Colonic mucosa (tissue), 4 donors: ENCODE measurements around the gene GDF7. TPM values are rescaled to one million over a fixed set of nuclear protein-coding genes. Genes with fewer than 3 reads are reported as not detected.

ENCODE experiments used
- DNase-seq: peaks from one replicate; pipeline ENCODE4 v3.0.0-alpha.2; 2020
- H3K27ac ChIP-seq: fragments of 200-600 bp; one replicate; pipeline ENCODE4 v1.8.0; 2021
- H3K27me3 ChIP-seq: fragments of 200-600 bp; one replicate; pipeline ENCODE4 v1.8.0; 2021
- H3K36me3 ChIP-seq: fragments of 200-600 bp; one replicate; pipeline ENCODE4 v1.8.0; 2021
- H3K4me1 ChIP-seq: fragments of 200-600 bp; one replicate; pipeline ENCODE4 v1.8.0; 2021; ENCODE audit warnings: mild to moderate bottlenecking
- H3K4me3 ChIP-seq: fragments of 200-600 bp; one replicate; pipeline ENCODE4 v1.8.0; 2021
- H3K9ac ChIP-seq, 2 donors: one replicate each; pipeline ENCODE4 v1.7.0; 2013; ENCODE audit warnings: control low read depth in 2 of 2, low read depth in 2 of 2, low read length in 2 of 2
- H3K9me3 ChIP-seq: fragments of 200-600 bp; one replicate; pipeline ENCODE4 v1.8.0; 2021
- intact Hi-C: fragments of 100-400 bp; cut with DNase I; formaldehyde crosslinking; loops from one replicate; pipeline ENCODE4 v1.14.1; 2022
- total RNA-seq, 2 donors: library from RNA; stranded (reverse); fragmentation: NEBNext Ultra II Directional in 1 of 2; extraction: Animal tissue kit (Norgen Biotek cat#: 25700) in 1 of 2; gene quantifications; one replicate each; pipeline ENCODE4 v1.2.1, GENCODE V29; 2021
- TF ChIP-seq, protein P1 (sequence below): fragments of 200-600 bp; IDR thresholded peaks from one replicate; pipeline ENCODE4 v1.8.0; 2022; ENCODE audit warnings: antibody characterized with exemption, mild to moderate bottlenecking
- donor health status: healthy.
- donor health status: DM: no; HTN: no; CAD: no.
- donor health status: DM: no; HTN: no; CAD: no.

GDF7 gene
- total RNA-seq, 2 donors from 2014 or later = 0.05 to 0.11 TPM

DNA sequence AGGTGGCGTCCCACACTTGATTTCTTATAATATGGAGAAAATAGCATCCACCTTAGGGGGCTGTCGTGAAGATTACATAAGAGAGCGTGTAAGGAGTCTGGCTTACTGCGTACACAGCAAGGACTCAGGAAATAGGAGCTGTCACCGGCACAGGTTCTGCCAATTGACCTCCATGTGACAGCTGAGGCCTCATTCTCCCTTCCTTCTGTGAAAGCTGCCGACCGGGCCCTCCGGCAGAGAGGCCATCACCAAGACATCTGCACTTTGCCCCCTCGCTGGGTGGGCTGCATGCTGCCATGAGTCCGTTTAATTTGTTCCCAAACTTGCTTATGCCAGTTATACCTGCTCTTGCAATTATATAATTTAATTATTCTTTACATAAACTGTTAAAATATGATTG lies 43.7 kb upstream of the GDF7 start:
- Histone ChIP-seq H3K4me1 (no peaks in the 10 kb centered on the region), H3K27ac (no peak overlapping the region), H3K9ac (no peak overlapping the region), H3K27me3 (no peaks in the 10 kb centered on the region), H3K9me3 (no peaks in the 10 kb centered on the region), H3K36me3 (no peaks in the 10 kb centered on the region), H3K4me3 (no peak overlapping the region)
- no peak for DNase-seq
- intact Hi-C loops = no loop called here
- TF ChIP-seq, protein P1, sequence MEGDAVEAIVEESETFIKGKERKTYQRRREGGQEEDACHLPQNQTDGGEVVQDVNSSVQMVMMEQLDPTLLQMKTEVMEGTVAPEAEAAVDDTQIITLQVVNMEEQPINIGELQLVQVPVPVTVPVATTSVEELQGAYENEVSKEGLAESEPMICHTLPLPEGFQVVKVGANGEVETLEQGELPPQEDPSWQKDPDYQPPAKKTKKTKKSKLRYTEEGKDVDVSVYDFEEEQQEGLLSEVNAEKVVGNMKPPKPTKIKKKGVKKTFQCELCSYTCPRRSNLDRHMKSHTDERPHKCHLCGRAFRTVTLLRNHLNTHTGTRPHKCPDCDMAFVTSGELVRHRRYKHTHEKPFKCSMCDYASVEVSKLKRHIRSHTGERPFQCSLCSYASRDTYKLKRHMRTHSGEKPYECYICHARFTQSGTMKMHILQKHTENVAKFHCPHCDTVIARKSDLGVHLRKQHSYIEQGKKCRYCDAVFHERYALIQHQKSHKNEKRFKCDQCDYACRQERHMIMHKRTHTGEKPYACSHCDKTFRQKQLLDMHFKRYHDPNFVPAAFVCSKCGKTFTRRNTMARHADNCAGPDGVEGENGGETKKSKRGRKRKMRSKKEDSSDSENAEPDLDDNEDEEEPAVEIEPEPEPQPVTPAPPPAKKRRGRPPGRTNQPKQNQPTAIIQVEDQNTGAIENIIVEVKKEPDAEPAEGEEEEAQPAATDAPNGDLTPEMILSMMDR = no peak

DNA sequence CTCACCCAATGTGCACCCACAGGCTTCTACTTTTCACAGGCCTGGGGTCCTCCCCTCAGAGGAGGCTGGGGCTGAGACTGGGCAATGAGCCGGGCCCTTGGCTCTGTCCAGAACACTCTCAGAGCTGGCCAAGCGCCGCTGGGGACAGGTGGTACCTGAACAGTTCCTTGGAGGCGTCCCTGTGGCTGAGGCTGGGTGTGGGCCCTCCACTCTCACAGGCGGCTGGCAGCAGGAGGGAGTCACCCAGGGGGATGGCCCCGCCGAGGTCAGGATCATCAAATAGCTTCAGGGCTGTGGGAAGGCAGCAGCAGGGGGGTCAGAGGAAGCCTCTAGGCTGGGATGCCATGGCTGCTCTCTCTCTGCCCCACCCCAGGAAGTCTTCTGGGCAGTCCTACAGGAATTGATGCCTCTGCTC lies 43.2 kb upstream of the GDF7 start:
- Histone ChIP-seq H3K36me3 (no peaks in the 10 kb centered on the region), H3K4me3 (no peak overlapping the region), H3K9ac (no peak overlapping the region), H3K27me3 (no peaks in the 10 kb centered on the region), H3K9me3 (no peaks in the 10 kb centered on the region), H3K4me1 (no peaks in the 10 kb centered on the region), H3K27ac (no peak overlapping the region)
- intact Hi-C loops = no loop called here
- DNase-seq = no peak
- TF ChIP-seq, protein P1 = no peak

DNA sequence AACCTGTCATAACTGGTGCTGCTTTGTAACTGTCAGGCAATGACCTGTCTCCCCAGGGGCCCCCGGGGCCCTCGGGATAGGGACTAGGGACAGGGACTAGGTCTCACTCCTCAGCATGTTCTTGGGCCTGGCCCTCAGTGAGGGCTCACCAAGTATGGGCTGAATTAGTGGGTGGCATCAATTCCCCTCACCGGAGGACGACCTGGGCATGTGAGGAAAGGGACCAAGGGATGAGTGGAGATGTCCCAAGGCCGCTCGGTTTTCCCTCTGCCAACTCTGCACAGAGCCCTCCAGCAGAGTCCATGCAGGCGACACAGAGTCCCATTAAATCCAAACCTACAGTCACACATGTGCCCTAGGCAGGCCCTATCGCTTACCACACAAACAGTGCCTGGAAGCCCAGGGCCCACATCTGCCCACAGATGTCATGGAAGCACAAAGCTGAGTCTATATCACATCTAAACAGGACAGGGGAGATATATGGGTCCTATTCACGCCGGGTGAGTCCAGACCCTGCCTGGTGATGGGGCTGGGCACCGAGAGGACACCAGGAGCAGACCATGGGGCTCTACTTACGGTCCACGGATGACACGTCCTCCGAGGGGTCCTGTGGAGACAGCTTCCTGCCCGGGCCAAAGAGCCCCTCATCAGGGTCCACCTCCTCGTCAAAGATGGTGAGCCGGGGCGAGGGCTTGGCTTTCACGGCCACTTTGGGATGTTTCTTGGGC lies 42.6 kb upstream of the GDF7 start:
- H3K27ac ChIP-seq = no peak overlapping the region
- no peak overlapping the region for H3K9ac ChIP-seq
- TF ChIP-seq, protein P1 = no peak
- no peaks in the 10 kb centered on the region for H3K36me3 ChIP-seq
- H3K4me1 ChIP-seq = no peaks in the 10 kb centered on the region
- DNase-seq = no peak
- no peak overlapping the region for H3K4me3 ChIP-seq
- intact Hi-C loops = no loop called here
- H3K27me3 ChIP-seq = no peaks in the 10 kb centered on the region
- no peaks in the 10 kb centered on the region for H3K9me3 ChIP-seq

DNA sequence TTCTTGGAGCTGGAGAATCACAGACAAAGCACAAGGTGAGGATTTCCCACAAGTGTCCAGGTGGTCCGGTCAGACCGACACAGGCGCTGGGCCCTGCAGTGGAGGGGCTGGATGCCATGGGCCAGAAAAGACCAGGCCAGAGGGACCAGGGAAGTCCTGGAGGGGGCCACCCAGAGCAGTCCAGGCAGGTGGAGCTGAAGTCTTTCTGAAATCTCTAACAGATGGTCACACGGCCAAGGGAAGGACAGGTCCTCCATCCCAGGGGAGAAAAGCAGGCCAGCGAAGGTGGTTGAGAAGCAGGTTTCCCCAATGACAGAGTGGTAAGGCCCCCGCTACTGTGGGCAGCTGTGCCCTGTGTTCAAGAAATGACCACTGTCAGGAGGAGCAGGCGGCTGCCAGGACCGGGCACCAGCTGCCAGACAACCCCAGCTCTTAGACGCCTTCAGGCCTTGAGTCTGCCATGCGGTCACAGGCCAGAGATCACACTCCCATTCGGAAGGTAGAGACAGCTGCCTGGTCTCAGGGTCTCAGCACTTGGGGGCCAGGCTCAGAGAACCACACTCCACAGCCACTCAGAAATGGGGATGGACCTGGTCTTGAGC lies 42.0 kb upstream of the GDF7 start:
- no peak overlapping the region for H3K4me3 ChIP-seq
- no peak overlapping the region for H3K27ac ChIP-seq
- H3K27me3 ChIP-seq = no peaks in the 10 kb centered on the region
- intact Hi-C loops = no loop called here
- H3K4me1 ChIP-seq = no peaks in the 10 kb centered on the region
- H3K36me3 ChIP-seq = no peaks in the 10 kb centered on the region
- H3K9ac ChIP-seq = peak overlapping the region in 1 of 2 donors; percentile 35
- TF ChIP-seq, protein P1 = no peak
- DNase-seq = no peak
- H3K9me3 ChIP-seq = no peaks in the 10 kb centered on the region

DNA sequence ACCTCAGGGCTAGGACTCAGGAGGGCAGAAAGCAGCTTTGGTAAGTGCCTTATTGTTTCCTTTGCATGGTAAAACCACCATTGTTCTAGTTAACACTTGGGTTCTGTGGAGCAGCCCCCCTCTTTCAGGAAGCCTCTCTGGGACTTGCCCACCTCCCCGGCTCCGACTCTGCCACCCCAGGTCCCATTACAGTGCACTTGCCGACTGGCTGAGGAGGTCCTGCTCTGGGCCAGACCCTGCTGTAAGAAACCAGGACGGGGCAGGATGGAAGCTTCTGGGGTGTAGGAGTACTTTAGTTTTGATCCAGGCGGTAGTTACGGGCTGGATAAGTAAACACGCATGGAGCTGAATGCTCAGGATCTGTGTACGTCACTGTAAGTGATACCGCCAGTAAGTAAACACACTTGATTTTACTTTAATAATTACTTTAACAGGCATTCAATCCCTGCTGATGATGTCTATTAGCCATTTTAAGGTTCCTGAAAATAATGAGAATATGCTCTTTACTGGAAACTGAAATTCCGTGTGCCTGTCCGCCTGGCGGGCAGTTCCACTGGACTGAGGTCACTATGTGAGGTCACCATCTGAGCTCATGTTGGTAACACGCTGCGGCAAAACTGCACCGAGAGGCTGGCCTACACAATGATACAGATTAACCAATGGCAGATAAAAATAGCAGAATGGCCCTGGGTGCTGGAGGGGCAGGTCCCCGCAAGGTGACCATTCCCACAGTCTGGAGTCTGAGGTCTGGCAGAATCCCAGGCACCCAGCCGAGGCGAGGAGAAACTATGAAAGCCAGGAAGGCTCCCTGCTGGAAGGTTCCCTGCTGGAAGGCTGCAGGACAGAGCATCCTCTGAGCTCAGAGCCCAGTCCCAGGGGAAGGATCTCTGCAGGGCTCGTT lies 41.2 kb upstream of the GDF7 start:
- DNase-seq = no peak
- intact Hi-C loops = no loop called here
- TF ChIP-seq, protein P1 = no peak
- no peaks in the 10 kb centered on the region for H3K9me3 ChIP-seq
- peak overlapping the region; percentile 17 for H3K27ac ChIP-seq
- no peaks in the 10 kb centered on the region for H3K4me1 ChIP-seq
- H3K27me3 ChIP-seq = no peaks in the 10 kb centered on the region
- H3K4me3 ChIP-seq = no peak overlapping the region
- peak overlapping the region in 1 of 2 donors; percentile 35 for H3K9ac ChIP-seq
- H3K36me3 ChIP-seq = no peaks in the 10 kb centered on the region
